Activated T-helper 1 cell treated with anti-CD3 and anti-CD28 coated beads, Interleukin-12 subunit alpha, Interleukin-12 subunit beta, Interleukin-2, Interleukin-4 antibody, amounts not matched to agents 30 ng/mL and 10 ng/mL and 1 ng/mL, durations not matched to agents 14 hours and 24 hours and 36 hours (primary cell): Measurements from ENCODE around the gene PLAAT1. TPM values are rescaled to one million over a fixed set of nuclear protein-coding genes. Genes with fewer than 3 reads are reported as not detected.

Experiments used
- DNase-seq: peaks from one replicate; pipeline ENCODE4 v3.0.0; 2021; ENCODE audit warnings: low spot score
- H3K27ac Mint-ChIP-seq: one replicate; pipeline ENCODE4 v1.8.0; 2021; ENCODE audit warnings: mild to moderate bottlenecking, mixed read lengths
- H3K27me3 Mint-ChIP-seq: one replicate; pipeline ENCODE4 v1.8.0; 2022; ENCODE audit warnings: mild to moderate bottlenecking, moderate library complexity, mixed read lengths; ENCODE audit not compliant: insufficient read depth
- H3K36me3 Mint-ChIP-seq: one replicate; pipeline ENCODE4 v1.8.0; 2021; ENCODE audit warnings: low read depth, mixed read lengths
- H3K4me1 Mint-ChIP-seq: one replicate; pipeline ENCODE4 v1.8.0; 2021; ENCODE audit warnings: low read depth, mixed read lengths
- H3K4me3 Mint-ChIP-seq: one replicate; pipeline ENCODE4 v1.8.0; 2021; ENCODE audit warnings: mild to moderate bottlenecking, moderate library complexity, mixed read lengths
- H3K9me3 Mint-ChIP-seq: one replicate; pipeline ENCODE4 v1.8.0; 2021; ENCODE audit warnings: mixed read lengths
- intact Hi-C: fragments of 100-400 bp; cut with micrococcal nuclease; formaldehyde crosslinking; loops from one replicate; pipeline ENCODE4 v1.15.1; 2024
- total RNA-seq: library from RNA; stranded (reverse); gene quantifications from 2 replicates; pipeline ENCODE4 v1.2.3, GENCODE V29; 2022

The PLAAT1 gene
- total RNA-seq, 1 donor from 2014 or later: not detected

- H3K36me3 Mint-ChIP-seq: no peaks in the 10 kb centered on the region
These were observed 29.4 kb downstream of the PLAAT1 start for GRCh38 chr3:193270451-193270850.

DNA sequence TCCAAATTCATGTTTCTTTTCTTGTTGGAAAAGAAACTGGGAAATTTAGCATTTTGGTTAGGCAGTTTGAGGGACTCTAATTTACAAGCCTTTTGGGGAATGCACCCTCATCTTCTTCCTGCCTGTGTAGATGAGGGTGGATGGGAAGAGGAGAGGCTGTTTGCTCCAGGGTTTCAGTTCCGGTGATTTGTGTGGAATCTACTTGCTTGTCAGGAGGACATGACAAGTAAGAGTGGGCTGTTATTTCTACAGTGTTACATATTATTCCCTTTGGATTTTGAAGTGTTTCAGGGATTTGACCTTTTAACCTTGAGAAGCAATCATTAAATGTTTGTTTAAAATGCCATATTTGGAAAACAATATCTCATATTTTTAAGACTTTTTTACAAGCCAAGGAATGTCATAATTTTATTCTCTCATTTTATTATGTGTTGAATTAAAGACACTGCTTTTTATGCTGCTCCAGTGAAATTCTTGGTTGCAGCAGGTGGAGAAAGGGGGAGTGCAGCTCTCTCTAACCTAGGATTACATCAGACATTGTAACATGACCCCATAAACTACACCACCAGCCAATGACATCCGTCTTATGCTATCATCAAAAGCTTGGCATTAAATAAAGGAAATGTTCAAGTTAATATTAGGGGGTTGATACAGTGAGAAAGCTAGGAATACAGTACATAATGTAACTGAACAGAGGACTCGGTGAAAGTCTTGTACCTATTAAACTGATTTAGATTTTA lies 30.2 kb downstream of the PLAAT1 start:
- no peak overlapping the region for H3K27ac Mint-ChIP-seq
- no peaks in the 10 kb centered on the region for H3K36me3 Mint-ChIP-seq
- intact Hi-C loops: no loop called here
- no peak for DNase-seq
- no peaks in the 10 kb centered on the region for H3K9me3 Mint-ChIP-seq
- no peak overlapping the region for H3K4me3 Mint-ChIP-seq
- no peaks in the 10 kb centered on the region for H3K4me1 Mint-ChIP-seq
- H3K27me3 Mint-ChIP-seq: no peaks in the 10 kb centered on the region

More at GRCh38 chr3:193270451-193270850, 29.4 kb downstream of the PLAAT1 start:
- no peaks in the 10 kb centered on the region for H3K27me3 Mint-ChIP-seq
- H3K4me1 Mint-ChIP-seq: no peaks in the 10 kb centered on the region
- intact Hi-C loops: no loop called here
- no peak overlapping the region for H3K27ac Mint-ChIP-seq
- H3K4me3 Mint-ChIP-seq: no peak overlapping the region
- H3K9me3 Mint-ChIP-seq: no peaks in the 10 kb centered on the region
- no peak for DNase-seq

DNA sequence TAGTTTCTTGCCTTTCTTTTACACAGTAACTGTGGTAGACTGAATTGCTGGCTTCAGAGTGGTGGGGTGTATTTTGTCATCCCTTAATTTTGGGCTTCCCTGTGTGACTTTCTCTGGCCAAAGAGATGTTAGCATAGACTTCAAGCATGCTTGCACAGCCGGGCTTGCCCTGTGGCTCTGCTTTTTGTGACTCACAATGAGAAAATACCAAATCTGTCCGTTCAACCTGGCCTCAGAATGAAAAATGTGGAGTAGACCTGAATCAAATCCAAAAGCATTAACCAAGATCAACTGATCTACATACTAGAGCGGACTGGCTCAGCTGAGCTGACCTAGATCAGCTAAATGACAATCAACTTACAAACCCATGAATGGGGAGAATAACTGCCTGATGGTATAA lies 51.4 kb downstream of the PLAAT1 start:
- Mint-ChIP-seq H3K4me1 (no peaks in the 10 kb centered on the region), H3K9me3 (peaks cover 4% of the 10 kb centered on the region), H3K36me3 (no peaks in the 10 kb centered on the region), H3K4me3 (no peak overlapping the region), H3K27me3 (no peaks in the 10 kb centered on the region), H3K27ac (no peak overlapping the region)
- DNase-seq: no peak
- intact Hi-C loops: no loop called here

- no peaks in the 10 kb centered on the region for H3K27me3 Mint-ChIP-seq
- no peaks in the 10 kb centered on the region for H3K4me1 Mint-ChIP-seq
- DNase-seq: no peak
- intact Hi-C loops: no loop called here
- no peaks in the 10 kb centered on the region for H3K36me3 Mint-ChIP-seq
- H3K27ac Mint-ChIP-seq: no peak overlapping the region
- peaks cover 4% of the 10 kb centered on the region for H3K9me3 Mint-ChIP-seq
- H3K4me3 Mint-ChIP-seq: no peak overlapping the region
These were observed 55.0 kb downstream of the PLAAT1 start for GRCh38 chr3:193295985-193296384.

DNA sequence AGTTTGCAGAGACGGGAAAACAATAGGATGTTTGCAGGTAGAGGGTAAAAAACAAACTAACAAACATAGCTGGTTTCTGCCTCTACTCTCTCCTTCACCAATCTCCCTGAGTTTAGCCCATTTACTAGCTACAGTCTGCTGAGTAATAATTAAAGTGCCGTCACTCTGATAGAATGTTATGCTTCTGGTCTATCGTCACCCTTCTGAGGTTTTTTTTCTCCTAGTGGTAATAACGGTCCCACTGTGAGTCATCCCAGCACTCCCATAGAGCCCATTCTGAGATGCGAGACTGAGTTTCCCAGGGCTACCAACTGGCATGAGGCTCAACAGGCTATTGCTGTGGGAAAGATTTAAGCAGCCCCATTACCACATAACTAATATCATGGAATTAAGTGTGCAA lies 56.4 kb downstream of the PLAAT1 start:
- DNase-seq: no peak
- Mint-ChIP-seq H3K4me3 (no peak overlapping the region), H3K36me3 (no peaks in the 10 kb centered on the region), H3K27ac (no peak overlapping the region), H3K4me1 (no peaks in the 10 kb centered on the region), H3K27me3 (no peaks in the 10 kb centered on the region), H3K9me3 (peaks cover 2% of the 10 kb centered on the region)
- intact Hi-C loops: no loop called here

DNA sequence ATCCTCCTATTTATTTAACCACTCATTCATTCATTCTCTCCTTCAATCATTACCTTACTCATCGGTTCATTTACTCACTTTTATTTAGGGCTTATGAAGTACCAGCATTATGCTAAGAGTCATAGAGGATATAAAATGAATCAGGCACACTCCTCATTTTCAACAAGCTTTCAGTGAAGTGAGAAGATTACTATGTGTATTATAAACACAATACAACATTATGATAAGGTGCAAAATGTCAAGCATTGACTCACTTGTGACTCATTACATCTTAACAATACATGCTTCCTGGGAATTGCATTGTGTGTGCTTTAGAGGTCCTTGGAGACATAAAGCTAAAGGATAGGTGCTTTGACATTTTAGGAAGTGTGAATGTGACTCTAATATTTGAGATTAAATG lies 60.4 kb downstream of the PLAAT1 start:
- Mint-ChIP-seq H3K9me3 (no peaks in the 10 kb centered on the region), H3K4me3 (no peak overlapping the region), H3K27me3 (peaks cover 3% of the 10 kb centered on the region), H3K36me3 (no peaks in the 10 kb centered on the region), H3K4me1 (no peaks in the 10 kb centered on the region), H3K27ac (no peak overlapping the region)
- intact Hi-C loops: no loop called here
- DNase-seq: no peak

DNA sequence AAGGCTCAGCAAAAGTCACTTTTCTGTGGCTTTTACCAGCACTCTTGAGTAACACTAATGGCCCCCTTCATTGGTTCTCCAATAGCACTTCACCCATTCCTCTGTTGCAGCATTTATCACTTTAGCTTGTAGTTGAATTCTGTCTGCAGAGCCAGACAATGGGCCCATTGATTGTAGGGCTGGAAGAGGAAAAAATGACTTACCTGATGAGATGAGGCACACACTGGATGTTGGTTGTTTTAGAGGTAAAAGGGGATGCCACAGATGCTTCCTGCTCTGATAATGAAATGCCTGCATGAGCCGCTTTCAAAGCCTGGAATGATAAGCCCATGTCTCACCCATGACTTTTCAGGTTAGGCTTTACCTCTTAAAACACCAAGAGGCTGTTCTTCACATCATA lies 64.3 kb downstream of the PLAAT1 start:
- intact Hi-C loops: no loop called here
- no peaks in the 10 kb centered on the region for H3K4me1 Mint-ChIP-seq
- H3K9me3 Mint-ChIP-seq: no peaks in the 10 kb centered on the region
- DNase-seq: no peak
- no peaks in the 10 kb centered on the region for H3K36me3 Mint-ChIP-seq
- H3K4me3 Mint-ChIP-seq: no peak overlapping the region
- H3K27ac Mint-ChIP-seq: no peak overlapping the region
- peaks cover 3% of the 10 kb centered on the region for H3K27me3 Mint-ChIP-seq

DNA sequence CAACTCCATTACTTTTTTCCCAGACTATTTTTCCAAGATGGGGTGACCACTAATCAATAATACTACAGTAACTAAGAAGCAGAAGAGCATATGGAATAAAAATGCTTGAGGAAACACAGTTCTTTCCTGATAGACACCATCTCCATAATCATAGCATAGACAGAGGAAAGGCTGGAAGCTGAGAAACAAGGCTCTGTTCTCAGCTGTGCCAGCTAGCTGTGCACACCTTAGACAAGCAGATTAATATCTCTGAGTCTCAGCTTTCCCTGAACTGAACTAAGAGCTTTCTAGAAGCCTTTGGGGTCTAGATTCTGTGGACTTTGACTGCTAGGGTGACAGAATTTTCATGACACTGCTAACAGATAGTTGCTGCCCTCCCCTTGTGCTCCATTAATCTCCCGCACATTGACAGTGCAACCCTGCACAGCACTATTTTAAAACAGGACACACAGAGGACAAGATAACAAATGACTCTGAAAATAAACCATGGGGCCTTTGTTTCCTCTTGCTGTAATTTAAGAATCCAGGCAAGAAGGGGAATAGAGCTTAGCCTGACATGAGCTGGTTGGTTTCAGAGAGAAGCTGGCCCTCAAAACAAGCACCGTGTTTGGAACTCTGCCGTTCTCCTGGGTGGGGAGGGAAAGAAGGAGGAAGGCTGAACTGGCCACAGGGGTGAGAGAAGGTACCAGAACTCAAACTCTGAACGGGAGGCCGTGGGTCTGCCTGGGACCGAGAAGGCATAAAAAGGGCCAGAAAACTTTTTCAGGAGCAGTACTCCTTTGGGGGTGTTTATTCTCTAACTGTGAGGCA lies 70.1 kb downstream of the PLAAT1 start:
- Mint-ChIP-seq H3K4me1 (no peaks in the 10 kb centered on the region), H3K9me3 (no peaks in the 10 kb centered on the region), H3K4me3 (no peak overlapping the region), H3K27me3 (no peaks in the 10 kb centered on the region), H3K36me3 (no peaks in the 10 kb centered on the region), H3K27ac (no peak overlapping the region)
- no peak for DNase-seq
- intact Hi-C loops: no loop called here

GRCh38 chr3:193313061-193313958 lies 72.3 kb downstream of the PLAAT1 start:
- Mint-ChIP-seq H3K4me1 (no peaks in the 10 kb centered on the region), H3K27me3 (no peaks in the 10 kb centered on the region)

GRCh38 chr3:193314161-193314560 lies 73.1 kb downstream of the PLAAT1 start:
- no peak for DNase-seq
- no peak overlapping the region for H3K27ac Mint-ChIP-seq
- no peaks in the 10 kb centered on the region for H3K36me3 Mint-ChIP-seq
- no peaks in the 10 kb centered on the region for H3K4me1 Mint-ChIP-seq
- H3K9me3 Mint-ChIP-seq: no peaks in the 10 kb centered on the region
- H3K27me3 Mint-ChIP-seq: no peaks in the 10 kb centered on the region
- intact Hi-C loops: no loop called here
- no peak overlapping the region for H3K4me3 Mint-ChIP-seq

More at GRCh38 chr3:193313061-193313958, 72.3 kb downstream of the PLAAT1 start:
- Mint-ChIP-seq H3K9me3 (no peaks in the 10 kb centered on the region), H3K36me3 (no peaks in the 10 kb centered on the region), H3K27ac (no peak overlapping the region), H3K4me3 (no peak overlapping the region)
- intact Hi-C loops: no loop called here
- no peak for DNase-seq

GRCh38 chr3:193317682-193318300 lies 76.8 kb downstream of the PLAAT1 start:
- Mint-ChIP-seq H3K4me3 (no peak overlapping the region), H3K27ac (no peak overlapping the region), H3K4me1 (no peaks in the 10 kb centered on the region), H3K27me3 (peaks cover 2% of the 10 kb centered on the region), H3K36me3 (no peaks in the 10 kb centered on the region), H3K9me3 (no peaks in the 10 kb centered on the region)
- intact Hi-C loops: no loop called here
- DNase-seq: no peak
